SH-SY5Y (cell line): ENCODE data around the gene PRDM16.

Source experiments
- GATA2 ChIP-seq: IDR thresholded peaks from 2 replicates; pipeline ENCODE4 v1.6.1; 2011; ENCODE audit warnings: mild to moderate bottlenecking, low read depth, low read length
- GATA3 ChIP-seq: IDR thresholded peaks from 2 replicates; pipeline ENCODE4 v1.6.1; 2011; ENCODE audit warnings: low read depth, mild to moderate bottlenecking, low read length, moderate library complexity

PRDM16 gene

DNA sequence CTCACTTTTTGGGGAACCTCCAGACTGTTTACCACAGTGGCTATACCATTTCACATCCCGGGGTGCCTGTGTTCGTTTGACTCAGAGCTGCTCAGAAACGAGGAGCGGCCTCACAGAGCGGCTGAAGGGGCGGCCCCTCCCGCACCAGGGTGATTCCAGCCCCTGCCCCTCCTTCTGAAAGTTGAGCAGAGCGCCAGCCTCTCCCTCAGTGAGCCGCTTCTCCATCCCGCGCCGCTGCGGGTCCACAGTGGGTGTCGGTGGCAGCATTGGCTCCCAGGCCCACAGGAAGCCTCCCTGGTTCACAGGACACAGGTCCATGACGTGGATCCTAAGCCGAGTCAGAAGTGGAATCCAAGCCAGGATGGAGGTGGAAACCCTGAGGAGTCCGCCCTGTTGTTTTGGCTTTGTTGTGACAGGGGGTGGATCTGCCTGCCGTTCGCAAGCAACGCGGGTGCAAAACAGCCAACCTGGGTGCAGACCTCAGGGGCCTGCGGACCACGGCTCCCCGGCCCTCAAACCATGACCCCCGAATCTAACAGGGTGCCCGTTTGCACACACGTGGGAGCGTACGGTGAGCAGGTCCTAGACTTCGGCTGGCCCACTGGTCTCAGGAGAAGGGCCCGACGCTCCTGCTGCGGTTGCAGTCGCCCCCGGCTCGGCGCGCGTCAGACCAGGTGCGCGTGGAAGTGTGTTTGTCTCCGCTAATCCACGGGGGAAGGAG, 198.7 kb downstream of the PRDM16 start:
- no peak for TF ChIP-seq GATA2
- TF ChIP-seq GATA3: no peak

DNA sequence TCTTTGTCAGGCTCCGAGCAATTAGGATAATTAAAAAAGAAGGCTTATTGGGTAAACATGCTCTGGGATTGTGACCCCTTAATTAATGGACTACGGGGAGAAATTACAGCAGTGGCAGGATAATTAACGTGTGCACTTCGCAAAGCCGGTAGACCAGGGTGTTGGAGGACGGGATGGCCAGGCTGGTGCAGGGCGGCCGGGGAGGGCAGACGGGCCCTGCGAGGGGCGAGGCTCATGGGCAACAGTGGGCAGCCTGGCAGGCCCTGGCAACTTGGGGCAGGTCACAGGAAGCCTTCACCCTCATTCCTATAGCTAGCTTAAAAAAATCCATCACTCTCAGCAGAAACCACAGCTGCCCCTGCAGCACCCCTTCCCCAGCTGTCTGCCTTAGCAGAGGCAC, 199.3 kb downstream of the PRDM16 start:
- no peak for TF ChIP-seq GATA3
- TF ChIP-seq GATA2: no peak

DNA sequence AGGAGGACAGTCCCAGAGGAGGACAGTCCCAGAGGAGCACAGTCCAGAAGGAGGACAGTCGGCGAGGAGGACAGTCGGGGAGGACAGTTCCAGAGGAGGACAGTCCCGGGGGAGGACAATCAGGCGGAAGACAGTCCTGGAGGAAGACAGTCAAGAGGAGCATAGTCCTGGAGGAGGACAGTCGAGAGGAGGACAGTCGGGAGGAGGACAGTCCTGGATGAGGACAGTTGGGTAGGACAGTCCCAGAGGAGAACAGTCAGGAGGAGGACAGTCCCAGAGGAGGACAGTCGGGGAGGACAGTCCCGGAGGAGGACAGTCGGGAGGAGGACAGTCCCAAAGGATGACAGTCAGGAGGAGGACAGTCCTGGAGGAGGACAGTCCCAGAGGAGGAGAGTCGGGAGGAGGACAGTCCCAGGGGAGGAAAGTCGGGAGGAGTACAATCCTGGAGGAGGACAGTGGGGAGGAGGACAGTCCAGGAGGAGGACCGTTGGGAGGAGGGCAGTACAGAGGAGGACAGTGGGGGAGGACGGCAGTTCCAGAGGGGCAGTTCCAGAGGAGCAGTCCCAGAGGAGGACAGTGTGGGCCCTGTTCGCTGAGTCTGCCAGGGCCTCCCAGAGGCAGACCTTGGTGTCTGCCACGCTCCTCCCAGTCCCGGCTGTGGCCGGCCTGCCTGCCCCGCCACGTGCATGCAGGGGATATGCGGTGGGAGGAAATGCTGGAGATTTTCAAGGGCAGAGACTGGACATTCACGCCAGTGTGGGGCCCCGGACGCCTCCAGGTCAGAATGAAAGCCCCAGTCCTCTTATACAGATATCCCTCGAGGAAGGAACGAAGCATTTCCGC, 201.6 kb downstream of the PRDM16 start:
- TF ChIP-seq GATA3 (no peak), GATA2 (no peak)

- TF ChIP-seq GATA3 (no peak), GATA2 (no peak)
Observed at GRCh38 chr1:3271866-3272265, 202.9 kb downstream of the PRDM16 start.

DNA sequence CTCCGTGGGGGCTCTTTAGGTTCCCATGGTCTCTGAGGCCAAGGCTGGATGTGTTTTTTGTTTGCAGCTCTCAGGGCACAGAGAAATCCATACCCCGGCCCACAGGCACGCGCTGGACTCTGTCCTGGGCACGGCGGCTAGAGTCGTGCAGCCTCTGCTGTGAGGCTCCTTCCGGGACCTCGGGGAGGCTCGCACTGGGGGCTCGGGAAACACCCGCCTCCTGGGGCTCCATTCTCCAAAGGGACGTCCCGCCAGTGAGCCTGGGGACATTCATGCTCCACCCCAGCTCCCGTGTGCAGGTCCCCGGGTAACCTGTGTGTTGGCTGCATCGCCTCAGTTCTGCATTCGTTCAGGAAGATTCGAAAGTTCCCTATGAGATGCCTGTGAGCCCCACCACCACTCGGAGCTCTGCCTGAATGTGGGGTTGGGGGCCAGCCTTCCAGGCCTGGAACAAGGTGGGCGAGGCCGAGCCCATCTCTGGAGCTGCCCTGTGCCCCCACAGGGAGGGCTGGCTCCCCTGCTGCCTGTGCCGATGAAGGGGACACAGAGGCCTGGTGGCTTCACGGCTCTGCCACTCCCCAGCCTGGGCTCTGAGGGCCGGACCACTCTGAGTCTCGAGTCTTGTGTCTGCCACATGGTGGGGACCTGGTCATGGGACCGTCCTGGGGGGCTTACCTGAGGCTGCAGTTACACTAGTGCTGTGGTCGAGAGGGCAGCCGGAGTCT, 203.5 kb downstream of the PRDM16 start:
- TF ChIP-seq GATA2: no peak
- TF ChIP-seq GATA3: no peak

DNA sequence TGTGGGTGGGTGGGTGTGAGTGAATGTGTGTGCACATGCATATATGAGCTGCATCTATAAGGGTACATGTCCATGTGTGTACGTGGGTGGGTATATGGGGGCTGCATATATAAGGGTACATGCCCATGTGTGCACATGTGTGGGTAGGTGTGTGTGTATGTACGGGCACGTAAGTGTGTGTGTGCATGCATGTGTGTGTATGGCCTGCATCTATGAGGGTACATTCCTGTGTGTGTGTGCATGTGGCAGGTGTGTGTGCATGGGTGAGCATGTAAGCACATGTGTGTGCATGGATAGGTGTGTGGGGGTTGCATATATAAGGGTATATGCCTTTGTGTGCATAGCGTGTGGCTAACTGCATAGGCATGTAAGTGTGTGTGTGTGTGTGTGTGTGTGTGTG, 204.4 kb downstream of the PRDM16 start:
- TF ChIP-seq GATA2 (no peak), GATA3 (no peak)

DNA sequence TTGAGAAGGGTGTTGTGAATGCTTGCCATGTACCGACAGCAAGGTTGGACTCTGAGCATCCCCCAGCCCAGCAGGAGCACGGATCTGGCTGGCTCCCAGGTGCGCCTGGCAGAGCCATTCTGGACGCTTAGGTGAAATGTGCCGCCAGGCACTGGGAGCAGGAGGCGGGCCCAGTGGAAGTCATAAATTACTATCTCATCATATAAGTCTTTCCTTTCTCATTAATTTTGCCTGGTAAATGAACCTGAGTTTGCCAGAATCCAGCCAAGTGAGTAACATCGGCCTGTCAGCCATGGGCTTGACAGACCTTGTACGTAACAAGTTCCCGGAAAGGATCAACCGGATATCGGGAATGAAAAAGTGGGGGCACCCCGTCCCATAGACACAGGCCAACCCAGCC, 206.0 kb downstream of the PRDM16 start:
- no peak for TF ChIP-seq GATA2
- no peak for TF ChIP-seq GATA3

GRCh38 chr1:3275471-3276340, 206.7 kb downstream of the PRDM16 start:
- TF ChIP-seq GATA2 (no peak), GATA3 (no peak)

DNA sequence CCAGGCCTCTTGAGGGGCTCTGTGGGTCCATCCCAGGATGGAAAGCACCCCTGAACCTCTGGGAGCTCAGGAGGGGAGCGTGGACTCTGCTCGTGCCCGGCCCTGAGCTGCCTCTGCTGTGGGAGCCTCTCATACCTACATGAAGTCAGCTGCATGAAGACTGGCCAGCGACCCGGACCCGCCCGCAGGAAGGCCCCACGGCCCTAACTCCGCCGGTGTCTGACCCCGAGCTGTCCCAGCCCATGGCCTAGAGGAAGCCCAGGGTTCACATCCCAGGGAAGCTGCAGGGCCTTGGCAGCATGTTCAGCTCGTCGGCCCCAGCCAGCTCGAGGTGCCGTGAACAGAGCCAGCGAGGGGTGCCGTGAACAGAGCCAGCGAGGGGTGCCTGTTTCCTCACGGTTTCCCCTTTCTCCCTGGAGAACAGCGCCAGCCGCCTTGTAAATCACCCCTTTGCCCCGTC, 207.4 kb downstream of the PRDM16 start:
- TF ChIP-seq GATA2: no peak
- no peak for TF ChIP-seq GATA3

DNA sequence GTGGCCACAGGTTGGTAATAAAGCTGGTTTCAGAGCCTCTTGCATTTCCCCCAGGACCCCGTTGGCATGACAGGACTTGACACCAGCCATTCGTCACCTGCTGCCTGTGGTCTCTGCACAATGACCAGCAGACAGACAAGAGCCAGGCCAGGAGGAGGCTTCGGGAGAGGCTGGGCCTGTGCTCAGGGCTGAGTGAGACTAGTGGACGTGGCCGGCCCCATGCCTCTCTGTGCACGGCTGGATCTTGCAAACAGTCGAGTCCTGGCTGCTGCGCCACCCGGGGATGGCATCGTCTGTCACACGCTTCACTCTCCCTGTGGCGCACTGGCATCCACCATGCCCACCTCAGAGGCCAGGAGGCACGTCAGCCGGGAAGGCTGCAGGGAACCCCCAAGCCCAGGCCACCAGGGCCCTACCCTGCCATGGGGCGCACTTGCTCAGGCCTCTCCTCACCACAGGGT, 208.0 kb downstream of the PRDM16 start:
- TF ChIP-seq GATA3 (no peak), GATA2 (no peak)

GRCh38 chr1:3277623-3278022, 208.6 kb downstream of the PRDM16 start:
- TF ChIP-seq GATA2 (no peak), GATA3 (no peak)

- TF ChIP-seq GATA2 (no peak), GATA3 (no peak)
Observed at GRCh38 chr1:3278416-3279181, 209.6 kb downstream of the PRDM16 start.

DNA sequence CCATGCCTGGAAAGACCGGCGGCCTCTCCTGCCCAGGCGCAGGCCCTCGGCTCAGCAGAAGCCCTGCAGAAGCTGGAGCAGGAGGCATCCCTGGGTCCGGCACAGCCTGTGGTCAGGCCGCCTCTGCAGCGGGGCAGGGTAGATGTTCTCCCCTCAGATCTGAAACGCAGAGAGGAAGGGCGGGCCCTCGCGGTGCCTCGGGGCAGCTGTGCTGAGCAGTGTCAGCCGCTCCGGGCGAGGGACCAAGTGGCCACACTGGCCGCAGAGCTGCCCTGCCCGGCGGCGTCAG, 210.1 kb downstream of the PRDM16 start:
- no peak for TF ChIP-seq GATA3
- TF ChIP-seq GATA2: no peak
